KBM-7 (cell line): ENCODE results near the gene HELZ2.

ENCODE experiments used
- DNase-seq: peaks from one replicate; pipeline ENCODE4 v3.0.0-alpha.2; 2015
- in situ Hi-C: fragments of 300-500 bp; cut with MboI; formaldehyde crosslinking; loops from 2 replicates; pipeline ENCODE4 v1.14.3; 2020; ENCODE audit warnings: low sequenced_read_pairs, low pct_unique_long_range_greater_than_20kb, mixed read lengths

HELZ2 gene

DNA sequence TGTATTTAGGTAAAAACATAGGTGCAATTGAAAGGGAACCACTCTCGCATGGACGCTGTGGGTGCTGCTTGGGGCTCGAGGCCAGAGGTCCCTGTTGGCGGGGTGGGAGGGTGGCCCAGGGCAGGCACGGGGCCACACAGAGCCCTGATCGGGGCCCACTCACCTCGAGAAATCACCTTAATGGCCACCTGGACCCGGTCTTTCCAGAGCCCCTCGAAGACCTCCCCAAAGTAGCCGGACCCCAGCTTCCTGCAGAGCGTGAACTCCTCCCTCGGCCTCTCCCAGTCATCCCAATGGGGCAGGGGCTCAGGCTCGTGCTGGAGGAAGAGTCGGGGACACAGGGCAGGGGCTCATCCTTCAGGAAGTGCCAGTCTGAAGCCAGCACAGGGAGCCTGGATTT, 40.7 kb downstream of the HELZ2 start:
- no peak for DNase-seq
- in situ Hi-C loops, result no loop called here

DNA sequence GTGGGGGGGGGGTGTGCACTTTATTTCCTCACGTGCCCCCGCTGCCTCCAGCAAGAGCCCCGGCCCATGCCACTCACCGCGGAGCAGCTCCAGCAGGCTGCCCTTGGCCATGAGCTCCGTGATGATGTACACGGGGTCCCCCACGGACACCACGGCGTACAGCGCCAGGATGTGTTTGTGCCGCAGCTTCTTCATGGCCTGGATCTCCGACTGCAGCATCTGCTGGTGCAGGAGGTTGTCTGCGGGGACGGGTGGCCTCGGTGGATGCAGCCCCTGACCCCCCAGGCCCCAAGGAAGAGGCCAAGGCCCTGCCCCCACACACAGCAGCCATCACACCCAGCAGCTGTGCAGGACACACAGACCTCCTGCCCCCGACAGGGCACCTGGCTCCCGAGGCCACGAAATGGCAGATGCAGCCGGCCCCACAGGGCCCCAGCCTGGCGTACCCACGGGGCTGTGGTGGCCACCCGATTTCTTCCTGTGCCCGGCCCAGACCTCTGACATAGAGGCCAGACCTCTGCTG, 41.5 kb downstream of the HELZ2 start:
- DNase-seq, result no peak
- in situ Hi-C loops, result no loop called here

DNA sequence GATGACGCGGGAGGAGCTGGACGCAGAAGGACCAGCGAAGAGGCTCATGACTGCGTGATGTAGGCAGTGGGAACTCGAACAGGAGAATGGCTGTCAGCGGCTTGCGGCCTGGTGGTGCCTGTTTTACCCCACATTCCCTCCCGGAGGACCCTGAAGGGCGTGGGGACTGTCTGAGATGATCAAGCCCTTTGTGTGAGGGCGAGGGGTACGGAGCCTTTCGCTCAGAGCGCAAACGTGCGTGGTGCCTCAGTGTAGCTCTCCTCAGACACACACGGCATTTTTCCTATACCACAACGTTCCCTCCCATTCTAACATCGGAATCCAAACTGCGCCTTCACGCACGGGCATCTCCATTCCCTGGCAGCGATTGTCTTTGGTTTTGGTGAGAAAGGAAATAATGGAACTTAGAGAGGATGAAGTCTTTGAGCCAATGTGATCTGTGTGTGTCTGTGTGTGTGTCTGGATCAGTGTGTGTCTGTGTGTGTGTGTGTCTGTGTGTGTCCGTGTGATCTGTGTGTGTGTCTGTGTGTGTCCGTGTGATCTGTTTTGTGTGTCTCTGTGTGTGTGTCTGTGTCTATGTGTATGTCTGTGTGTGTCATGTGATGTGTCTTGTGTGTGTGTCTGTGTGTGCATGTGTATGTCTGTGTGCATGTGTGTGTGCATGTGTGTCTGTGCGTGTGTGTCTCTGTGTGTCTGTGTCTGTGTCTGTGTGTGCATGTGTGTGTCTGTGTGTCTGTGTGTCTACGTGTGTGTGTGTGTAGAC, 42.2 kb downstream of the HELZ2 start:
- in situ Hi-C loops, result no loop called here
- no peak for DNase-seq

DNA sequence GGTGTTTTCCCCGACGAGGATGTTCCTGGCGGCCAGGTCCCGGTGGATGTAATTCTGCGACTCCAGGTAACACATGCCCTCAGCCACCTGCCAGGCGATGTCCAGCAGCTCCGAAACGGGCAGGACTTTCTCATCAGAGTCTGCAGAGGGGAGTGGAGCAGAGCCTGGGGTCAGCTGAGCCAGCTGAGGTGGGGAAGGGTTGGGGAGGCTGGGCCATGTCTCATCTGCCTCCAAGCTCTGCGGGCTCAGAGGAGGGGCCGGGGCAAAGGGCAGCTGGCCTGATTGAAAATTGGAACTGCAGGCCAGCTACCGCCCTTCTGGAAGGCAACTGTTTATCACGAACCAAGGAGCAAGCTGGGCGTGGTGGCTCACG, 43.3 kb downstream of the HELZ2 start:
- DNase-seq, result no peak
- in situ Hi-C loops, result no loop called here

DNA sequence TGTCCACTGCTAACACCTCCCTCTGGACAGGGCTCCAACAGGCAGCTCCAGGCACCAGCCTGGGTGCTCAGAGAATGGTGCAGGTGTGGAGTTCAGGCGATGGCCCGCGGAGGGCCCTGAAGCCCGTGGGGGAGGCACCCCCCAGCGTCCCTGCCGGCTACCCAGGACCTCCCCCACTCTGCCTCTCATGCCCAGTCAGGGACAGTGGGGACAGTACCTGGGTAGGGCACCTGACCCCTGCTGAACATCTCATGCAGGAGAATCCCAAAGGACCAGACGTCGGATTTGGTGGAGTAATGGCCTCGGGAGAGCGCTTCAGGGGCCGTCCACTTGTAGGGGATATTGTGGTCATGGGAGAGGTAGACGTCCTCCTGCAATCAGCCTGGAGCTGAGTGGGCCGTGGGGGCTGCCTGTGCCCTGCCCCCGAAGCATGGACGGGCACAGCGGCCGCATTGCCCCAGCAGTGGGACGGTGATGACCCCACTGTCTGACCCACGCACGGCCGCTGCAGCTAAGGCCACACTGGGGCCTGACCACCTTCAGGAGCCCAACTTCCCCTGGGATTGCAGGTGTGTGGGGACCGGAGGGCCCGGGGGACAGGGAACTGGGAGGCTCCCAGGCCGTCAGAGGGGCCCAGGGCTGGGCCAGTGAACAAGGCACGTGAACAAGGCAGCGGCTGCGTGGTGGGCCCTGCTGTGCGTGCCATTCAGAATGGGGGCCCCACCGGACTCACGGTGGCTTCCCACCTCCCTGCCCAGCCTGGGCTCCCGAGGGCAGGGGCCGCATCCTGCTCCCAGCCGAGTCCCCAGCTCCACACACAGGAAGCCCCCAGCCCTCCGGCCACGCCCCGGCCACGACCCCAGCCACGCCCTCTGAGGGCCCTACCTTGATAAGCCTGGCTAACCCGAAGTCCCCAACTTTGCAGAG, 43.9 kb downstream of the HELZ2 start:
- in situ Hi-C loops, result no loop called here
- no peak for DNase-seq

DNA sequence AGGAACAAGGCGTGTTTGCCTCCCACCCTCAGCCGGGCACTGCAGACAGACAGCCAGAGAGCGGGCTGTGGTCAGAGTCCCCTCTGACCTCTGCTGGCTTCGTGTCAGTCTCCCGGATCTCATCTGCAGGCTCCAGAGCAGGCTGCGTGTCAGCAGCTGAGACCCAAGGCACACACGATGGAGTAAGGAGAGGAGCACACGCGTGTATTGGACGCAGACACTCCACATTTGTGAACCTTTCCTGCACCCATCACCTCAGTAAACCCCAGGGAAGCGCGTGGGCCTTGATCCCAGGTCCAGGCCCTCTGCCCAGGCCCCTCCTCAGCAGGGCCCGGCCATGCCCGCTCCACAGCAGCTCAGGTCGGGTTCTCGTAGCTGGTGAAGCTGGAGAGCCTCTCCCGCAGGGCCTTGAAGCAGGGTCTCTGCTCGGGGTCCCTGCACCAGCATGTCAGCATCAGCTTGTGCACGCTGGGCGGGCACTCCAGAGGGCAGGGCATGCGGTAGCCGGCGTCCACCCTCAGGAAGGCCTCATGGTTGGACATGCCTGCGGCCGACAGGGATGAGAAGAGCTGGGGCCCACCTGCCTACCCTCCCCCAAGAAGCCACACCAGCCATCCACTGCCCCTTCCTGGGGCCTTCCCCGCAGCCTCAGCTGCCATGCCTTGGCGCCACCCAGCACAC, 44.7 kb downstream of the HELZ2 start:
- in situ Hi-C loops, result no loop called here

DNA sequence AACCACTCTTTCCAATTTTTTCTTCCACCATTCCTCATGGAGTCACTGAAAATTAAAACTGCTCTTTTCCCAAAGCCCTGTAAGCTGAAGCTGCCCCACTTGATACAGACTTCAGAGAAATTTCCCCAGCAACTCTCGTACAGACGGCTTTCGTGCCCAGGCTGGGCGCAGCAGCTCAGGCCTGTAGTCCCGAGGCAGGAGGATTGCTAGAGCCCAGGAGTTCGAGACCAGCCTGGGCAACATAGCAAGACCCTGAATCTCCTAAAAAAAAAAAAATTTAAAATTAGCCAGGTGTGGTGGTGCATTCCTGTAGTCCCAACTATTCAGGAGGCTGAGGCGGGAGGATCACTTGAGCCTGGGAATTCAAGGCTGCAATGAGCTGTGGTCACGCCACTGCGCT, 46.9 kb downstream of the HELZ2 start:
- no peak for DNase-seq
- in situ Hi-C loops, result no loop called here

More for the DNA sequence above, 44.7 kb downstream of the HELZ2 start:
- no peak for DNase-seq

DNA sequence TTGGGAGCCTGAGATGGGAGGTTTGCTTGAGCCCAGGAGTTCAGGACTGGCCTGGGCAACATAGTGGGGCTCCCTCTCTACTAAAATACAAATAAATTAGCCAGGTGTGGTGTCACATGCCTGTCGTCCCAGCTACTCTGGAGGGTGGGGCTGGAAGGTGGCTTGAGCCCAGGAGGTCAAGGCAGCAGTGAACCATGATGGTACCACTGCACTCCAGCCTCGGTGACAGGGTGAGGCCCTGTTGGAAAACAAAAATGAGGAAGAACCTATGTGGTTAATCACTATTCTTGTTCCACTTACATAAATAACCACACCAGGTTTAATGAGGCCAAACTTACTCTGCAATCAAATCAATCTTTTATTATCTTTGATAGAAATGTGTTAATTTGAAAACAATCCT, 48.1 kb downstream of the HELZ2 start:
- peak; percentile 43 for DNase-seq
- in situ Hi-C loops, result no loop called here

DNA sequence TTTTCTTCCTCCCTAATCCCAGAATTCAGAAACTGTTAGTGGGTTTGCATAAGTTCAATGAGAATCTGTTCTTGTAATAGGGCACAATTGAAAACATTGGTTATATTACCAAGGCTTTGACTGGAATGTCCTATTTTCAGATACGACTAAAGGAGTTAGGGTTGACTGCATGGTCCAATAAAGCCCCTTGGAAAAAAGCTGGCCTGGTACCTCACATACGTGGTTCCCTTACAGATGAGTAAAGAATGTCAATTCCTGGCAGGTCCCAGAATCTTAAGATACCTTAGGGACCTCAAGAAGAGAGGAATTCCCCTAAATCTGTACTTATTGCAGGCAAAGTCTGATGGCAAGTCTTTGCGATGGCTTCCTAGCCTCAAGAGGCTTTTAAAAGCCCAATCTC, 48.9 kb downstream of the HELZ2 start:
- in situ Hi-C loops, result no loop called here
- DNase-seq, result no peak
